Transverse colon (tissue), 4 donors: ENCODE measurements around the gene EFCAB8. TPM values are rescaled to one million over a fixed set of nuclear protein-coding genes. Genes with fewer than 3 reads are reported as not detected.

Experiments
- DNase-seq: peaks from one replicate; pipeline ENCODE4 v3.0.0-alpha.2; 2019
- H3K27ac ChIP-seq, 4 donors: fragments of 200-600 bp; sonication (generic); 2 replicates each; pipeline ENCODE4 v1.5.1; 2016 to 2018; ENCODE audit warnings: inconsistent platforms in 4 of 4
- H3K27me3 ChIP-seq: fragments of 200-600 bp; sonication (generic); 2 replicates; pipeline ENCODE4 v1.5.1; 2017; ENCODE audit warnings: inconsistent platforms
- H3K36me3 ChIP-seq, 4 donors: fragments of 200-600 bp; sonication (generic); 2 replicates each; pipeline ENCODE4 v1.5.1; 2017 to 2019; ENCODE audit warnings: inconsistent platforms in 4 of 4
- H3K4me1 ChIP-seq, 4 donors: fragments of 200-600 bp; sonication (generic); 2 replicates each; pipeline ENCODE4 v1.5.1; 2017 to 2020; ENCODE audit warnings: inconsistent platforms in 4 of 4
- H3K4me3 ChIP-seq, 4 donors: fragments of 200-600 bp; sonication (generic); 1 replicate in 1 of 4; 2 replicates in 3 of 4; pipeline versions ENCODE4 v1.5.1 to v1.6.1; 2017 to 2019; ENCODE audit warnings: inconsistent platforms in 4 of 4
- H3K9me3 ChIP-seq, 2 donors: fragments of 200-600 bp; sonication (generic); 2 replicates each; pipeline ENCODE4 v1.5.1; 2017 to 2019; ENCODE audit warnings: inconsistent platforms in 2 of 2
- EP300 ChIP-seq: sonication (generic); formaldehyde crosslinking; IDR thresholded peaks from one replicate; pipeline ENCODE4 v1.6.1; 2017; ENCODE audit warnings: antibody characterized with exemption, low read depth
- POLR2A ChIP-seq: fragments of 450-650 bp; IDR thresholded peaks from one replicate; pipeline ENCODE4 v1.6.1; 2016; ENCODE audit warnings: antibody characterized with exemption, mild to moderate bottlenecking, moderate library complexity
- POLR2AphosphoS5 ChIP-seq, 3 donors: sonication (generic); formaldehyde crosslinking; IDR thresholded peaks; one replicate each; pipeline ENCODE4 v1.6.1; 2016; ENCODE audit warnings: antibody characterized with exemption in 3 of 3
- WGBS, 2 donors: methylation state at CpG; one replicate each; pipeline ENCODE4 v1.1.5; 2018; ENCODE audit warnings: low coverage in 1 of 2; 5-methylcytosine and 5-hydroxymethylcytosine counted together
- in situ Hi-C, 4 donors: fragments of 200-750 bp; cut with MboI; loops; one replicate each; pipeline versions ENCODE4 v1.15.0 to v1.15.1; 2017; ENCODE audit warnings: low sequenced_read_pairs in 3 of 4, low pct_ligation_motif_present in 1 of 4, low pct_unique_long_range_greater_than_20kb in 1 of 4
- intact Hi-C: fragments of 100-400 bp; cut with DNase I; formaldehyde crosslinking; loops from one replicate; pipeline ENCODE4 v1.15.1; 2023; ENCODE audit warnings: low total_unique reads
- total RNA-seq, 4 donors: library from RNA; depleted of rRNA; stranded (reverse); fragments of >200 nt; gene quantifications; one replicate each; pipeline ENCODE4 v1.1.0, GENCODE V29; 2016
- TF ChIP-seq, protein P1 (sequence below), 5 experiments: fragments of 200-600 bp in 3 of 5; fragments of 450-650 bp in 2 of 5; sonication (generic) in 3 of 5; IDR thresholded peaks; 1 replicate in 2 of 5; 2 replicates in 3 of 5; pipeline ENCODE4 v1.5.1; 2016 to 2017; ENCODE audit warnings: antibody characterized with exemption in 5 of 5, inconsistent platforms in 3 of 5, mild to moderate bottlenecking in 2 of 5, moderate library complexity in 1 of 5

Gene EFCAB8
- total RNA-seq, 4 donors from 2014 or later = 0.14 TPM; not detected in 3

GRCh38 chr20:32847964-32848363 is 10.8 kb upstream of the EFCAB8 start:
- intact Hi-C loops = no loop called here
- in situ Hi-C loops = no loop called here
- no peaks in the 10 kb centered on the region for H3K9me3 ChIP-seq

DNA sequence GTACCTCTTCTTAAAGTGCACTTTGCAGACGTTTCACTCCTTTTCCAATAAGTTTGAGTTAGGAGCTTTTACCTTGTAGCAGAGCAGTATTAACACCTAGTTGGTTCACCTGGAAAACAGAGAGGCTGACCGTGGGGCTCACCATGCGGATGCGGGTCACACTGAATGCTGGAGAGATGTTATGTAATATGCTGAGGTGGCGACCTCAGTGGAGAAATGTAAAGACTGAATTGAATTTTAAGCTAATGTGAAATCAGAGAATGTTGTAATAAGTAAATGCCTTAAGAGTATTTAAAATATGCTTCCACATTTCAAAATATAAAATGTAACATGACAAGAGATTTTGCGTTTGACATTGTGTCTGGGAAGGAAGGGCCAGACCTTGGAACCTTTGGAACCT is 9.9 kb upstream of the EFCAB8 start:
- WGBS, 2 donors = 89 to 94% methylated on average over 6 of the region's 6 CpGs
- Histone ChIP-seq H3K27ac (no peak overlapping the region), H3K36me3 (peaks cover 0 to 46% (median 14%) of the 10 kb centered on the region in 4 donors)

More at GRCh38 chr20:32847964-32848363, 10.8 kb upstream of the EFCAB8 start:
- Histone ChIP-seq H3K4me1 (peaks cover 0 to 11% (median 0%) of the 10 kb centered on the region in 4 donors), H3K27me3 (no peaks in the 10 kb centered on the region), H3K36me3 (peaks cover 0 to 46% (median 14%) of the 10 kb centered on the region in 4 donors), H3K27ac (no peak overlapping the region), H3K4me3 (no peak overlapping the region)
- WGBS, 2 donors = 93 to 94% methylated on average over 5 of the region's 5 CpGs
- DNase-seq = no peak
- TF ChIP-seq, protein P1, sequence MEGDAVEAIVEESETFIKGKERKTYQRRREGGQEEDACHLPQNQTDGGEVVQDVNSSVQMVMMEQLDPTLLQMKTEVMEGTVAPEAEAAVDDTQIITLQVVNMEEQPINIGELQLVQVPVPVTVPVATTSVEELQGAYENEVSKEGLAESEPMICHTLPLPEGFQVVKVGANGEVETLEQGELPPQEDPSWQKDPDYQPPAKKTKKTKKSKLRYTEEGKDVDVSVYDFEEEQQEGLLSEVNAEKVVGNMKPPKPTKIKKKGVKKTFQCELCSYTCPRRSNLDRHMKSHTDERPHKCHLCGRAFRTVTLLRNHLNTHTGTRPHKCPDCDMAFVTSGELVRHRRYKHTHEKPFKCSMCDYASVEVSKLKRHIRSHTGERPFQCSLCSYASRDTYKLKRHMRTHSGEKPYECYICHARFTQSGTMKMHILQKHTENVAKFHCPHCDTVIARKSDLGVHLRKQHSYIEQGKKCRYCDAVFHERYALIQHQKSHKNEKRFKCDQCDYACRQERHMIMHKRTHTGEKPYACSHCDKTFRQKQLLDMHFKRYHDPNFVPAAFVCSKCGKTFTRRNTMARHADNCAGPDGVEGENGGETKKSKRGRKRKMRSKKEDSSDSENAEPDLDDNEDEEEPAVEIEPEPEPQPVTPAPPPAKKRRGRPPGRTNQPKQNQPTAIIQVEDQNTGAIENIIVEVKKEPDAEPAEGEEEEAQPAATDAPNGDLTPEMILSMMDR (IDR thresholded peaks at IDR 0.05) = no peak
- TF ChIP-seq POLR2AphosphoS5 (IDR thresholded peaks at IDR 0.05) (no peak), EP300 (no peak)

DNA sequence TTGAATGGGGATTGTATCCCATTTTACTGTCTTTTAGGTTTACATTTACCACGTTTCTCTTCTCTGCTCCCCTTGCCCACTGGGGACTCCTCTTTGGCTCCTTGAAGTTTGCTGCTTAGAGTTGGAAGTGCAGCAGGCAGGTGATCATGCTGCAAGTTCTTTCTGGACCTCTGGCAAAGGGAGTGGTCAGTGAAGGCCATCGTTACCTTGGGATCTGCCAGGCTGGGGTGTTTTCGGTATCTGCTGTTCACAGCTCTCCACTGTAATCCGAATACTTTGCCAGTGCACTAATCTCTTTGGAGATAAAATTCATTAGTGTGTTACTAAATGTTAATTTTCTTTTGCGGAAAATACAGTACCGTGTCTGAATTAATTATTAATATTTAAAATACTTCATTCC is 9.1 kb upstream of the EFCAB8 start:
- intact Hi-C loops (no loop called here), in situ Hi-C loops (no loop called here)
- DNase-seq = no peak
- 92 to 98% methylated on average over 5 to 6 of the region's 6 CpGs for WGBS, 2 donors
- no peak overlapping the region for H3K27ac ChIP-seq
- peaks cover 0 to 46% (median 14%) of the 10 kb centered on the region in 4 donors for H3K36me3 ChIP-seq
- H3K4me3 ChIP-seq = no peak overlapping the region
- H3K27me3 ChIP-seq = no peaks in the 10 kb centered on the region
- TF ChIP-seq, protein P1 (IDR thresholded peaks at IDR 0.05) = no peak
- TF ChIP-seq POLR2A (no peak), EP300 (no peak), POLR2AphosphoS5 (IDR thresholded peaks at IDR 0.05) (no peak)
- H3K4me1 ChIP-seq = peaks cover 0 to 11% (median 0%) of the 10 kb centered on the region in 4 donors
- no peaks in the 10 kb centered on the region for H3K9me3 ChIP-seq

More for the DNA sequence above, 9.9 kb upstream of the EFCAB8 start:
- Histone ChIP-seq H3K27me3 (no peaks in the 10 kb centered on the region), H3K9me3 (no peaks in the 10 kb centered on the region), H3K4me1 (peaks cover 0 to 11% (median 0%) of the 10 kb centered on the region in 4 donors), H3K4me3 (no peak overlapping the region)
- no peak for DNase-seq
- TF ChIP-seq POLR2AphosphoS5 (IDR thresholded peaks at IDR 0.05) (no peak), EP300 (no peak), POLR2A (no peak)
- TF ChIP-seq, protein P1 (IDR thresholded peaks at IDR 0.05) = no peak
- intact Hi-C loops = no loop called here
- in situ Hi-C loops = no loop called here

DNA sequence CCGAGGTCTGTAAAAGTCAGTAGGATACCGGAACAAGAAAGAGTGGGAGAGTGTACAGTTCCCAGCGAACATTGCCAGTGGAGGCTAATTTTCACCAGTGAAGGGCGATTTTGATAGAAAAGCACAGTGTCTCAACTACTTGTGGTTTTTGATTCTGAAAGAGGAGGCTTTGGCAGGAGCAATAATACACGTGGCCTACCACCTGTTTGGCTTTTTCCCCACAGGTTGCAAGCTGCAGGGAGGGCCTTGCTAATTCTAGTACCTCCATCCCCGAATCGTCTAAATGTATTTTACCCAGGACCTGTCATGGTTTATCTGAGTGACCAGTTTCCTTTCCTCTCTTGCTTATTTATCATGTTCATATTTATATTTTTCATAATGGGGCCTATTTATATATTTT is 3.3 kb upstream of the EFCAB8 start:
- Histone ChIP-seq H3K4me3 (no peak overlapping the region), H3K27me3 (no peaks in the 10 kb centered on the region), H3K4me1 (no peaks in the 10 kb centered on the region), H3K36me3 (peaks cover 0 to 24% (median 5%) of the 10 kb centered on the region in 4 donors), H3K9me3 (no peaks in the 10 kb centered on the region), H3K27ac (no peak overlapping the region)
- intact Hi-C loops = no loop called here
- no peak for DNase-seq
- 82 to 93% methylated on average over 5 to 7 of the region's 7 CpGs for WGBS, 2 donors
- in situ Hi-C loops = no loop called here
- TF ChIP-seq POLR2AphosphoS5 (IDR thresholded peaks at IDR 0.05) (no peak), EP300 (no peak), POLR2A (no peak)
- TF ChIP-seq, protein P1 (IDR thresholded peaks at IDR 0.05) = no peak
